K562 (cell line): ENCODE measurements around the gene RNF187. TPM values are rescaled to one million over a fixed set of nuclear protein-coding genes. Genes with fewer than 3 reads are reported as not detected.

ENCODE experiments used
- CREM ChIP-seq: IDR thresholded peaks from 2 replicates; pipeline ENCODE4 v1.6.1; 2014; ENCODE audit warnings: antibody characterized with exemption, low read depth
- DACH1 ChIP-seq: fragments of 450-650 bp; IDR thresholded peaks from 2 replicates; pipeline ENCODE4 v1.6.1; 2018; ENCODE audit not compliant: partially characterized antibody
- EHMT2 ChIP-seq: fragments of 450-650 bp; IDR thresholded peaks from 2 replicates; pipeline ENCODE4 v1.6.1; 2018; ENCODE audit warnings: antibody characterized with exemption
- EZH2 ChIP-seq: IDR thresholded peaks from 2 replicates; pipeline ENCODE4 v1.6.1; 2012; ENCODE audit warnings: low read depth, mild to moderate bottlenecking, inconsistent platforms, low read length, borderline replicate concordance
- HNRNPH1 ChIP-seq: fragments of 200-400 bp; formaldehyde crosslinking; optimal IDR thresholded peaks from 2 replicates; pipeline ENCODE3; 2017; ENCODE audit warnings: low read depth, mild to moderate bottlenecking, low read length, moderate library complexity
- JUNB ChIP-seq: fragments of 450-650 bp; formaldehyde crosslinking; conservative IDR thresholded peaks from 2 replicates; pipeline ENCODE4 v1.4.0; 2020; ENCODE audit warnings: mild to moderate bottlenecking
- KDM5B ChIP-seq: fragments of 200-600 bp; sonication (generic); IDR thresholded peaks from 2 replicates; pipeline ENCODE4 v1.6.1; 2012; ENCODE audit warnings: low read depth, mild to moderate bottlenecking, moderate library complexity, low read length, control low read depth, inconsistent platforms; ENCODE audit not compliant: insufficient replicate concordance
- MAFG ChIP-seq: fragments of 450-650 bp; conservative IDR thresholded peaks from 2 replicates; pipeline ENCODE4 v1.6.1; 2016; ENCODE audit warnings: missing genetic modification characterization, missing compliant biosample characterization
- NCOA2 ChIP-seq, 2 experiments: fragments of 450-650 bp; IDR thresholded peaks; 2 replicates each; pipeline ENCODE4 v1.6.1; 2018; ENCODE audit warnings: mild to moderate bottlenecking in 2 of 2, moderate library complexity in 1 of 2; ENCODE audit not compliant: partially characterized antibody in 2 of 2
- PML ChIP-seq: IDR thresholded peaks from 2 replicates; pipeline ENCODE4 v1.6.1; 2012; ENCODE audit warnings: low read length, inconsistent platforms
- RAD21 ChIP-seq, 2 experiments: fragments of 250-450 bp in 1 of 2; fragments of 450-650 bp in 1 of 2; sonication (Bioruptor Pico) in 1 of 2; formaldehyde crosslinking in 1 of 2; IDR thresholded peaks in 1 of 2; conservative IDR thresholded peaks in 1 of 2; 2 replicates each; pipeline versions ENCODE4 v1.4.0 to v1.8.0; 2020 to 2022; ENCODE audit warnings: mild to moderate bottlenecking in 2 of 2, moderate library complexity in 1 of 2
- SIX5 ChIP-seq, 2 experiments: IDR thresholded peaks; 2 replicates each; pipeline ENCODE4 v1.6.1; 2011; ENCODE audit warnings: low read length in 2 of 2, borderline replicate concordance in 1 of 2, low read depth in 1 of 2, mild to moderate bottlenecking in 1 of 2, moderate library complexity in 1 of 2; ENCODE audit not compliant: insufficient read depth in 1 of 2
- SRSF9 ChIP-seq: fragments of 200-400 bp; formaldehyde crosslinking; IDR thresholded peaks from 2 replicates; pipeline ENCODE4 v1.6.1; 2017; ENCODE audit warnings: low read depth, low read length, borderline replicate concordance
- TAL1 ChIP-seq: fragments of 450-650 bp; IDR thresholded peaks from 2 replicates; pipeline ENCODE4 v1.6.1; 2016; ENCODE audit warnings: mild to moderate bottlenecking
- ZEB2 ChIP-seq: fragments of 450-650 bp; IDR thresholded peaks from 2 replicates; pipeline ENCODE4 v1.6.1; 2016
- ZFPM2 ChIP-seq: fragments of 250-450 bp; sonication (Bioruptor Pico); IDR thresholded peaks from 2 replicates; pipeline ENCODE4 v1.5.1; 2022; ENCODE audit warnings: mild to moderate bottlenecking
- ZNF232 ChIP-seq: sonication (generic); formaldehyde crosslinking; IDR thresholded peaks from 2 replicates; pipeline ENCODE4 v1.8.0; 2022; ENCODE audit warnings: mild to moderate bottlenecking, missing genetic modification reagents
- ZNF282 ChIP-seq: sonication (generic); formaldehyde crosslinking; IDR thresholded peaks from 2 replicates; pipeline ENCODE4 v1.8.1; 2023; ENCODE audit warnings: missing genetic modification reagents
- ZNF57 ChIP-seq: fragments of 450-650 bp; formaldehyde crosslinking; IDR thresholded peaks from 2 replicates; pipeline ENCODE4 v1.4.0; 2020; ENCODE audit warnings: mild to moderate bottlenecking, moderate library complexity
- polyA plus RNA-seq, 8 experiments: library from polyadenylated mRNA; depleted of rRNA in 4 of 8; stranded (reverse) in 5 of 8; unstranded in 3 of 8; fragments of >200 nt; fragmentation: Nextera tagmentation in 2 of 8; fragmentation: Illumina TruSeq in 1 of 8; extraction: Ambion mirVana in 2 of 8; extraction: Trizol in 1 of 8; gene quantifications; 2 replicates each; pipeline versions ENCODE4 v1.2.1 to v1.2.3, GENCODE V29; 2011 to 2014; ENCODE audit warnings: inconsistent platforms in 1 of 8, missing spikeins in 1 of 8
- total RNA-seq, 7 experiments: library from RNA; depleted of rRNA in 6 of 7; stranded (reverse); fragments of >200 nt in 6 of 7; fragmentation: Illumina TruSeq in 2 of 7; extraction: Trizol in 2 of 7; gene quantifications; 2 replicates each; pipeline versions ENCODE4 v1.2.1 to v1.2.3, GENCODE V29; 2011 to 2021; ENCODE audit warnings: low replicate concordance in 1 of 7
- TF ChIP-seq, protein P1 (sequence below): fragments of 250-450 bp; sonication (Bioruptor Pico); IDR thresholded peaks from 2 replicates; pipeline ENCODE4 v1.8.0; 2022; ENCODE audit warnings: inconsistent platforms
- TF ChIP-seq, protein P2 (sequence below): fragments of 250-450 bp; sonication (Bioruptor Pico); IDR thresholded peaks from 2 replicates; pipeline ENCODE4 v1.5.0; 2021
- TF ChIP-seq, protein P3 (sequence below): fragments of 250-450 bp; sonication (Bioruptor Pico); IDR thresholded peaks from 2 replicates; pipeline ENCODE4 v1.4.0; 2020; ENCODE audit warnings: mild to moderate bottlenecking, moderate library complexity, borderline replicate concordance

Gene RNF187
- total and polyA plus RNA-seq, 9 of the 15 experiments (the other 6 are each of a cell fraction or from before 2014, with no cell fraction given) = 2.3 to 119 (median 41.9) TPM

DNA sequence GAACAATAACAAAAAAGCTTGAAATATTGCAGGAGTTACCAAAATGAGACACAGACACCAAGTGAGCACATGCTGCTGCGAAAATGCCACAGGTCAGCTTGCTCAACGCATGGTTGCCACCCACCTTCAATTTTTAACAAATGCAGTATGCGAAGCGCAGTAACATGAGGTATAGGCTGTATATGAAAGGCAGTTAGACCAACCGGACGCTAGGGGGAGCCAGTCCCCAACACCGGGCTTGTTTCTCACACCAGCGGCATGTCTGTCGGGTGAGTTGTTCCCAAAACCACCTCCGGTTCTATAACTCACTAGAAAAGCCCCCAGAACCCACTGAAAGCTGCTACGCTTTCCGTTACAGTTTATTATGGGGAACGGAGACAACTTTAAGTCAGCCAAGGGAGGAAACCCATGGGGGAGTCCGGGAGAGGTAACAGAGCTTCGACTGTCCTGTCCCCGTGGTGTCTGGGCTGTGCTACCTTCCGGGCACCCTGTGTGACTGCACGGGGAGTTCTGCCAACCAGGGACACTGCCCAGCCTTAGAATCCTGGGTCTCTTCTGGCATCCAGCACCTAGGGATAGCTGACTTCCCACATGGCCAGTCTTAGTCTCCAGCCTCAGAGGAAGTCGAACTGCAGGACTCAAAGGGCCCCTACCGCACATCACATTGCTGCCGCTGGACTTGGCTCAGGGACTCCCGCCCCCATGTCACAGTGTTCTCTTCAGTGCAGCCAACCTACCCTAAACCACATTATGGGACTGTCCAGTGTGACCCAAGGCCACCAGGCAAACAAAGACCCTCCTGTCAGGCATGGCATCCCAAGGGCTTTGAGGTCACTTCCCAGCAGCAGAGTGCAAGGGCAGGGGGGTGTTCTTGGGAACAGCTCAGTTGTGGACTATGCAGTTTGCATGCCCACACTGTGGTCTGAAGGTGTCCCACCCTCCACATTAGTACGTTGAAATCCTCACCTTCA lies 14.0 kb downstream of the RNF187 start (continued):
- TF ChIP-seq SRSF9 = no peak
- no peak for TF ChIP-seq JUNB (CRISPR knock-in tag)
- no peak for TF ChIP-seq PML
- TF ChIP-seq TAL1 = no peak
- no peak for TF ChIP-seq MAFG (tag)
- TF ChIP-seq NCOA2 (IDR thresholded peaks at IDR 0.05; ENCODE audit: partially characterized antibody in 2 of 2) = no peak
- TF ChIP-seq CREM = peak; percentile 37; the same call in 1 of the 2 replicates
- no peak for TF ChIP-seq ZNF282 (CRISPR knock-in tag)
- TF ChIP-seq DACH1 = no peak
- no peak for TF ChIP-seq KDM5B
- no peak for TF ChIP-seq ZEB2
- TF ChIP-seq SIX5 (IDR thresholded peaks at IDR 0.05; ENCODE audit: borderline replicate concordance in 1 of 2, insufficient read depth in 1 of 2, low read depth in 1 of 2, low read length in 2 of 2) = no peak
- TF ChIP-seq ZNF232 (CRISPR knock-in tag) = no peak
- TF ChIP-seq, protein P1, sequence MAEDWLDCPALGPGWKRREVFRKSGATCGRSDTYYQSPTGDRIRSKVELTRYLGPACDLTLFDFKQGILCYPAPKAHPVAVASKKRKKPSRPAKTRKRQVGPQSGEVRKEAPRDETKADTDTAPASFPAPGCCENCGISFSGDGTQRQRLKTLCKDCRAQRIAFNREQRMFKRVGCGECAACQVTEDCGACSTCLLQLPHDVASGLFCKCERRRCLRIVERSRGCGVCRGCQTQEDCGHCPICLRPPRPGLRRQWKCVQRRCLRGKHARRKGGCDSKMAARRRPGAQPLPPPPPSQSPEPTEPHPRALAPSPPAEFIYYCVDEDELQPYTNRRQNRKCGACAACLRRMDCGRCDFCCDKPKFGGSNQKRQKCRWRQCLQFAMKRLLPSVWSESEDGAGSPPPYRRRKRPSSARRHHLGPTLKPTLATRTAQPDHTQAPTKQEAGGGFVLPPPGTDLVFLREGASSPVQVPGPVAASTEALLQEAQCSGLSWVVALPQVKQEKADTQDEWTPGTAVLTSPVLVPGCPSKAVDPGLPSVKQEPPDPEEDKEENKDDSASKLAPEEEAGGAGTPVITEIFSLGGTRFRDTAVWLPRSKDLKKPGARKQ (CRISPR knock-in tag) = peak; percentile 86; the same call in 1 of the 2 replicates
- no peak for TF ChIP-seq EHMT2
- TF ChIP-seq HNRNPH1 = no peak
- TF ChIP-seq, protein P2, sequence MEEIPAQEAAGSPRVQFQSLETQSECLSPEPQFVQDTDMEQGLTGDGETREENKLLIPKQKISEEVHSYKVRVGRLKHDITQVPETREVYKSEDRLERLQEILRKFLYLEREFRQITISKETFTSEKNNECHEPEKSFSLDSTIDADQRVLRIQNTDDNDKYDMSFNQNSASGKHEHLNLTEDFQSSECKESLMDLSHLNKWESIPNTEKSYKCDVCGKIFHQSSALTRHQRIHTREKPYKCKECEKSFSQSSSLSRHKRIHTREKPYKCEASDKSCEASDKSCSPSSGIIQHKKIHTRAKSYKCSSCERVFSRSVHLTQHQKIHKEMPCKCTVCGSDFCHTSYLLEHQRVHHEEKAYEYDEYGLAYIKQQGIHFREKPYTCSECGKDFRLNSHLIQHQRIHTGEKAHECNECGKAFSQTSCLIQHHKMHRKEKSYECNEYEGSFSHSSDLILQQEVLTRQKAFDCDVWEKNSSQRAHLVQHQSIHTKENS (CRISPR knock-in tag) = no peak
- TF ChIP-seq, protein P3, sequence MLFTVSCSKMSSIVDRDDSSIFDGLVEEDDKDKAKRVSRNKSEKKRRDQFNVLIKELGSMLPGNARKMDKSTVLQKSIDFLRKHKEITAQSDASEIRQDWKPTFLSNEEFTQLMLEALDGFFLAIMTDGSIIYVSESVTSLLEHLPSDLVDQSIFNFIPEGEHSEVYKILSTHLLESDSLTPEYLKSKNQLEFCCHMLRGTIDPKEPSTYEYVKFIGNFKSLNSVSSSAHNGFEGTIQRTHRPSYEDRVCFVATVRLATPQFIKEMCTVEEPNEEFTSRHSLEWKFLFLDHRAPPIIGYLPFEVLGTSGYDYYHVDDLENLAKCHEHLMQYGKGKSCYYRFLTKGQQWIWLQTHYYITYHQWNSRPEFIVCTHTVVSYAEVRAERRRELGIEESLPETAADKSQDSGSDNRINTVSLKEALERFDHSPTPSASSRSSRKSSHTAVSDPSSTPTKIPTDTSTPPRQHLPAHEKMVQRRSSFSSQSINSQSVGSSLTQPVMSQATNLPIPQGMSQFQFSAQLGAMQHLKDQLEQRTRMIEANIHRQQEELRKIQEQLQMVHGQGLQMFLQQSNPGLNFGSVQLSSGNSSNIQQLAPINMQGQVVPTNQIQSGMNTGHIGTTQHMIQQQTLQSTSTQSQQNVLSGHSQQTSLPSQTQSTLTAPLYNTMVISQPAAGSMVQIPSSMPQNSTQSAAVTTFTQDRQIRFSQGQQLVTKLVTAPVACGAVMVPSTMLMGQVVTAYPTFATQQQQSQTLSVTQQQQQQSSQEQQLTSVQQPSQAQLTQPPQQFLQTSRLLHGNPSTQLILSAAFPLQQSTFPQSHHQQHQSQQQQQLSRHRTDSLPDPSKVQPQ (CRISPR knock-in tag) = no peak
- no peak for TF ChIP-seq EZH2
- no peak for TF ChIP-seq ZFPM2 (CRISPR knock-in tag)
- TF ChIP-seq RAD21 (CRISPR knock-in tag; conservative IDR thresholded peaks at IDR 0.05 in 1 of 2, IDR thresholded peaks at IDR 0.05 in 1 of 2) = peak; percentile 88 to 93
- no peak for TF ChIP-seq ZNF57 (CRISPR knock-in tag)
